Lower leg skin (tissue), 3 donors: ENCODE data around the gene DUOXA1.

Experiments used
- POLR2A ChIP-seq, 2 donors: fragments of 450-650 bp; IDR thresholded peaks; one replicate each; pipeline ENCODE4 v1.6.1; 2016 to 2017; ENCODE audit warnings: antibody characterized with exemption in 2 of 2, mild to moderate bottlenecking in 1 of 2, moderate library complexity in 1 of 2
- TF ChIP-seq, protein P1 (sequence below), 3 donors: fragments of 450-650 bp; IDR thresholded peaks; one replicate each; pipeline ENCODE4 v1.5.1; 2016; ENCODE audit warnings: antibody characterized with exemption in 3 of 3, mild to moderate bottlenecking in 3 of 3, moderate library complexity in 2 of 3

DNA sequence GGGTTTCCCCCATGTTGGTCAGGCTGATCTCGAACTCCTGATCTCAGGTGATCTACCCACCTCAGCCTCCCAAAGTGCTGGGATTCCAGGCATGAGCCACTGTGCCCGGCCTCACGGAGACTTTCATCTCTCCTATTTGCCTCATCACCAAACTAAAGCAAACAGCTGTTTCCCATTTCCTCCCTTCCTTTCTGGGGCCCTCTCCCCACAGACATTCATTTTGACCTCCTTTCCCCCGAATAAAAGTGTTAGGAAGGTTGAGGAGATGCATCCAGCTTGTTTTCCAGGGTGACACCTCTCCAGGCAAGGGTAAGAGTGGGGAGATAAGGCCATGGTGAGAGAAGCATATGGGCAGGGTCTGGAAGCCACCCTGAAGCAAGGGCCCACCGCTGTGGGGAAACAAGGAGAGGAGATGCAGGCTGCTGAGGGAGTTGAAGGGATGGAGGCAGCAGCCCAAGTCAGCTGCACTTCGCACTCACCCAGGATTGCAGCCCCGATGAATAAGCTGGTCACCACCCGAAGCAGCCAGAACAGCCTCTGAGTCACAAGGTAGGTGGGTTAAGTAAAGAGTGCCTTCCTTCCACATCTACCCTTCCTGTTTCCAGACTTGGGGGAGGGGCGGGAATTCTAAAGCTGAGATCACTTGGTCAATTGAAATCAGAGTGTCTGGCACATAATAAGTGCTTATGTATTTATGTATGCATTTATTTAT lies 7.8 kb downstream of the DUOXA1 start:
- TF ChIP-seq, protein P1, sequence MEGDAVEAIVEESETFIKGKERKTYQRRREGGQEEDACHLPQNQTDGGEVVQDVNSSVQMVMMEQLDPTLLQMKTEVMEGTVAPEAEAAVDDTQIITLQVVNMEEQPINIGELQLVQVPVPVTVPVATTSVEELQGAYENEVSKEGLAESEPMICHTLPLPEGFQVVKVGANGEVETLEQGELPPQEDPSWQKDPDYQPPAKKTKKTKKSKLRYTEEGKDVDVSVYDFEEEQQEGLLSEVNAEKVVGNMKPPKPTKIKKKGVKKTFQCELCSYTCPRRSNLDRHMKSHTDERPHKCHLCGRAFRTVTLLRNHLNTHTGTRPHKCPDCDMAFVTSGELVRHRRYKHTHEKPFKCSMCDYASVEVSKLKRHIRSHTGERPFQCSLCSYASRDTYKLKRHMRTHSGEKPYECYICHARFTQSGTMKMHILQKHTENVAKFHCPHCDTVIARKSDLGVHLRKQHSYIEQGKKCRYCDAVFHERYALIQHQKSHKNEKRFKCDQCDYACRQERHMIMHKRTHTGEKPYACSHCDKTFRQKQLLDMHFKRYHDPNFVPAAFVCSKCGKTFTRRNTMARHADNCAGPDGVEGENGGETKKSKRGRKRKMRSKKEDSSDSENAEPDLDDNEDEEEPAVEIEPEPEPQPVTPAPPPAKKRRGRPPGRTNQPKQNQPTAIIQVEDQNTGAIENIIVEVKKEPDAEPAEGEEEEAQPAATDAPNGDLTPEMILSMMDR (IDR thresholded peaks at IDR 0.05), result no peak
- no peak for TF ChIP-seq POLR2A (IDR thresholded peaks at IDR 0.05)
